ENCODE data around the gene PRTG. TPM values are rescaled to one million over a fixed set of nuclear protein-coding genes. Genes with fewer than 3 reads are reported as not detected.

Gene PRTG
- total and polyA plus RNA-seq, 4 donors = 0.05 to 2.4 (median 0.25) TPM

DNA sequence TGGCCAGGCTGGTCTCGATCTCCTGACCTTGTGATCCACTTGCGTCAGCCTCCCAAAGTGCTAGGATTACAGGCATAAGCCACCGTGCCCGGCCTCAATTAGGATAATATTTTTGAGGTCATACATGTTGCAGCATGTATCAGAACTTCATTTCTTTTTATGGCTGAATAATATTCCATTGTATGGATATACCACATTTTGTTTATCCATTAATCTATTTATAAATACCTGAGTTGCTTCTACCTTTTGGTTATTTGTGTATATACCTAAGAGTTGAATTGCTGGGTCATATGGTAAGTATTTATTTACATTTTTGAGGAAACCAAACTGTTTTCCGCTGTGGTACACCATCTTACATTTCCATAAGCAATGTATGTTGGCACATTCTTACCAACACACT, 136.7 kb downstream of the PRTG start:
- no peak overlapping the region for H3K4me3 ChIP-seq (ENCODE audit: low read depth in 1 of 3, low read length in 3 of 3)
- H3K27ac ChIP-seq (ENCODE audit: low read depth in 1 of 2, low read length in 2 of 2) = no peak overlapping the region
- no peaks in the 10 kb centered on the region for H3K4me1 ChIP-seq (ENCODE audit: control insufficient read depth in 4 of 4, insufficient read depth in 4 of 4, low read length in 3 of 4)
- 83% methylated on average over 5 of the region's 5 CpGs for WGBS
- no peak for TF ChIP-seq MAX (IDR thresholded peaks at IDR 0.05)
- no peak for TF ChIP-seq SP1 (IDR thresholded peaks at IDR 0.05)
- no peaks in the 10 kb centered on the region for H3K27me3 ChIP-seq (ENCODE audit: control insufficient read depth in 4 of 4, insufficient read depth in 4 of 4, low read length in 3 of 4)
- no peaks in the 10 kb centered on the region for H3K36me3 ChIP-seq (ENCODE audit: control insufficient read depth in 4 of 4, insufficient read depth in 3 of 4, low read depth in 1 of 4, low read length in 3 of 4)
- peaks cover 0 to 4% (median 0%) of the 10 kb centered on the region in 4 donors for H3K9me3 ChIP-seq (ENCODE audit: control insufficient read depth in 4 of 4, low read length in 3 of 4)
- no peak overlapping the region for H3K9ac ChIP-seq (ENCODE audit: low read depth in 1 of 2, low read length in 2 of 2)
- no peak for DNase-seq (ENCODE audit: low spot score)

GRCh38 chr15:55601374-55601773, 141.6 kb downstream of the PRTG start:
- H3K27ac ChIP-seq (ENCODE audit: low read depth in 1 of 2, low read length in 2 of 2) = no peak overlapping the region
- no peak for TF ChIP-seq REST (IDR thresholded peaks at IDR 0.05)
- peaks cover 0 to 2% (median 0%) of the 10 kb centered on the region in 4 donors for H3K27me3 ChIP-seq (ENCODE audit: control insufficient read depth in 4 of 4, insufficient read depth in 4 of 4, low read length in 3 of 4)
- no peak overlapping the region for H3K9ac ChIP-seq (ENCODE audit: low read depth in 1 of 2, low read length in 2 of 2)
- no peak for DNase-seq (ENCODE audit: low spot score)
- WGBS = 89% methylated on average over 5 of the region's 5 CpGs
- peaks cover 0 to 4% (median 0%) of the 10 kb centered on the region in 4 donors for H3K9me3 ChIP-seq (ENCODE audit: control insufficient read depth in 4 of 4, low read length in 3 of 4)
- no peak overlapping the region for H3K4me3 ChIP-seq (ENCODE audit: low read depth in 1 of 3, low read length in 3 of 3)
- H3K4me1 ChIP-seq (ENCODE audit: control insufficient read depth in 4 of 4, insufficient read depth in 4 of 4, low read length in 3 of 4) = no peaks in the 10 kb centered on the region
- H3K36me3 ChIP-seq (ENCODE audit: control insufficient read depth in 4 of 4, insufficient read depth in 3 of 4, low read depth in 1 of 4, low read length in 3 of 4) = no peaks in the 10 kb centered on the region

DNA sequence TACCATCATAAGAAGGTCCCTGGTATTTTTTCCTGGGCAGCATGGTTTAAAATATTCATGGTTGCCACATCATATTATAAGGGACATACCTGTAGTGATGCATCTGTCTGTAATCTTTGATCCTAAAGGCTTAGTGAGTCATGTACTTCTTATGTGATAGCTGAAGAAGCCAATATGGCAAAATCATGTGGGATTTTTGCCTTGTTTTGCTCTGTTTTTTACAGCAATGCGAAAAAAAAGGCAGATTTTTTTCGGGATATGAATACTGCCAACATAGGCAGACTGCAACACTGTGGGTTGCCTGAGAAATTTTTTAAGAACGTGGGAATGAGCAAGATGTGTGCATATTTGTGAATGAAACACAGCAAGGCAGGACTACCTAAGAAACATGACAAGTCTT, 143.5 kb downstream of the PRTG start:
- Histone ChIP-seq H3K9me3 (ENCODE audit: control insufficient read depth in 4 of 4, low read length in 3 of 4) (peaks cover 0 to 4% (median 0%) of the 10 kb centered on the region in 4 donors), H3K4me1 (ENCODE audit: control insufficient read depth in 4 of 4, insufficient read depth in 4 of 4, low read length in 3 of 4) (no peaks in the 10 kb centered on the region), H3K27ac (ENCODE audit: low read depth in 1 of 2, low read length in 2 of 2) (no peak overlapping the region), H3K4me3 (ENCODE audit: low read depth in 1 of 3, low read length in 3 of 3) (no peak overlapping the region), H3K36me3 (ENCODE audit: control insufficient read depth in 4 of 4, insufficient read depth in 3 of 4, low read depth in 1 of 4, low read length in 3 of 4) (no peaks in the 10 kb centered on the region), H3K27me3 (ENCODE audit: control insufficient read depth in 4 of 4, insufficient read depth in 4 of 4, low read length in 3 of 4) (peaks cover 0 to 4% (median 0%) of the 10 kb centered on the region in 4 donors), H3K9ac (ENCODE audit: low read depth in 1 of 2, low read length in 2 of 2) (no peak overlapping the region)
- DNase-seq (ENCODE audit: low spot score) = no peak
- 88% methylated on average over 3 of the region's 3 CpGs for WGBS
- TF ChIP-seq HNF4A (conservative IDR thresholded peaks at IDR 0.05) = no peak
- no peak for TF ChIP-seq RXRA (IDR thresholded peaks at IDR 0.05)
- TF ChIP-seq SP1 (IDR thresholded peaks at IDR 0.05) = no peak
- TF ChIP-seq EGR1 (IDR thresholded peaks at IDR 0.05; ENCODE audit: low read depth in 2 of 2) = no peak
- TF ChIP-seq TAF1 (conservative IDR thresholded peaks at IDR 0.05) = no peak
- TF ChIP-seq MAX (IDR thresholded peaks at IDR 0.05) = no peak
- TF ChIP-seq ZBTB33 (IDR thresholded peaks at IDR 0.05) = no peak
- TF ChIP-seq CTCF (IDR thresholded peaks at IDR 0.05; ENCODE audit: low read depth, low read length, missing input control) = no peak
- TF ChIP-seq FOXA1 (IDR thresholded peaks at IDR 0.05) = no peak
- no peak for TF ChIP-seq RAD21 (IDR thresholded peaks at IDR 0.05)
- no peak for TF ChIP-seq JUND (IDR thresholded peaks at IDR 0.05)
- no peak for TF ChIP-seq YY1 (IDR thresholded peaks at IDR 0.05)
- TF ChIP-seq REST (IDR thresholded peaks at IDR 0.05) = no peak
- no peak for TF ChIP-seq GABPA (IDR thresholded peaks at IDR 0.05 in 1 of 2, conservative IDR thresholded peaks at IDR 0.05 in 1 of 2)
- TF ChIP-seq, protein P1, sequence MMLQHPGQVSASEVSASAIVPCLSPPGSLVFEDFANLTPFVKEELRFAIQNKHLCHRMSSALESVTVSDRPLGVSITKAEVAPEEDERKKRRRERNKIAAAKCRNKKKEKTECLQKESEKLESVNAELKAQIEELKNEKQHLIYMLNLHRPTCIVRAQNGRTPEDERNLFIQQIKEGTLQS (IDR thresholded peaks at IDR 0.05) = no peak
